ENCODE results near the gene INPP5D. TPM values are rescaled to one million over a fixed set of nuclear protein-coding genes. Genes with fewer than 3 reads are reported as not detected.

Gene INPP5D
- total and polyA plus RNA-seq, 2 of the 8 experiments (the other 6 are each of a cell fraction or from before 2014, with no cell fraction given) = 4.5 to 7.1 TPM

- Histone ChIP-seq H2AFZ (ENCODE audit: low read length) (no peak overlapping the region), H3K27ac (ENCODE audit: low read depth, low read length) (no peak overlapping the region), H3K23ac (ENCODE audit: insufficient read length) (no peak overlapping the region), H4K5ac (ENCODE audit: insufficient read length, low read depth, low read length) (peak overlapping the region; percentile 3), H3K27me3 (replicated peaks in 1 of 4; ENCODE audit: control insufficient read depth in 3 of 4, extremely low read depth in 1 of 4, insufficient read depth in 3 of 4, low read length in 3 of 4) (no peaks in the 10 kb centered on the region), H3K56ac (replicated peaks; ENCODE audit: insufficient read length, low read depth, low read length) (no peak overlapping the region), H3K4me2 (ENCODE audit: insufficient read depth in 1 of 2, low read depth in 2 of 2, low read length in 2 of 2) (0 out of 4 replicates have a peak overlapping the region, but pooled peaks of 1 of the 2 experiments have one; percentile 28), H2BK20ac (ENCODE audit: low read length) (peak overlapping the region; percentile 80; the same call in 1 of the 2 replicates), H3K18ac (ENCODE audit: extremely low read depth, low read length) (peak overlapping the region; percentile 89; the same call in 1 of the 2 replicates), H2BK12ac (ENCODE audit: low read depth, low read length) (peak overlapping the region; percentile 4; the same call in 1 of the 2 replicates), H3K23me2 (ENCODE audit: low read depth, low read length) (no peaks in the 10 kb centered on the region), H2BK15ac (ENCODE audit: low read length) (peak overlapping the region; percentile 92), H3K9ac (replicated peaks in 1 of 4; ENCODE audit: extremely low read depth in 1 of 4, low read depth in 3 of 4, low read length in 3 of 4) (no peak overlapping the region), H4K20me1 (replicated peaks in 1 of 2; ENCODE audit: control insufficient read depth in 1 of 2, insufficient read depth in 2 of 2, low read length in 2 of 2) (no peaks in the 10 kb centered on the region), H3K36me3 (ENCODE audit: control insufficient read depth in 2 of 4, insufficient read depth in 4 of 4, low read length in 3 of 4) (no peaks in the 10 kb centered on the region; a peak in 2 of 8 replicates), H2BK120ac (replicated peaks; ENCODE audit: low read depth, low read length) (peak overlapping the region; percentile 59), H3K4me1 (replicated peaks in 1 of 4; ENCODE audit: control insufficient read depth in 3 of 4, insufficient read depth in 4 of 4, low read length in 3 of 4) (peaks cover 6 to 18% (median 16%) of the 10 kb centered on the region in 4 experiments), H3K79me2 (ENCODE audit: control insufficient read depth in 1 of 2, insufficient read depth in 2 of 2, low read length in 2 of 2) (no peaks in the 10 kb centered on the region), H2BK5ac (ENCODE audit: low read depth, low read length) (peak overlapping the region; percentile 36; the same call in 1 of the 2 replicates), H3K4ac (replicated peaks; ENCODE audit: insufficient read length, low read depth, low read length) (peak overlapping the region; percentile 4), H4K91ac (replicated peaks; ENCODE audit: insufficient read length, low read length) (peak overlapping the region; percentile 28), H2AK5ac (ENCODE audit: low read depth, low read length) (peak overlapping the region; percentile 92; the same call in 1 of the 2 replicates), H4K8ac (ENCODE audit: extremely low read depth, insufficient read depth, low read length) (peak overlapping the region; percentile 14; the same call in 1 of the 2 replicates), H3K79me1 (ENCODE audit: low read depth, low read length) (no peaks in the 10 kb centered on the region), H3K14ac (ENCODE audit: insufficient read length) (no peak overlapping the region), H3K4me3 (ENCODE audit: extremely low read depth in 1 of 4, insufficient read depth in 2 of 4, low read depth in 3 of 4, low read length in 4 of 4) (no peak overlapping the region; a peak in 1 of 8 replicates), H3K9me3 (ENCODE audit: insufficient read depth in 2 of 2, low read depth in 1 of 2, low read length in 1 of 2) (no peaks in the 10 kb centered on the region; a peak in 1 of 4 replicates)
- DNase-seq (ENCODE audit: low read depth in 1 of 2, low spot score in 2 of 2) (no peak), FAIRE-seq (no peak)
- ChIA-PET POLR2A (ENCODE audit: partially characterized antibody) (interaction anchor here (0.6 to 0.8 kb wide), 2 partner anchors 117 to 613 kb away, joined by 3 read pairs; no protein-coding TSS in a partner anchor), CTCF (ENCODE audit: partially characterized antibody) (interaction anchor here (1.2 to 2.0 kb wide), 5 partner anchors 9 to 325 kb away, joined by 3 to 9 read pairs (median 4); no protein-coding TSS in a partner anchor)
- TF ChIP-seq TEAD4 (IDR thresholded peaks at IDR 0.05; ENCODE audit: low read depth, low read length) (no peak), BACH1 (IDR thresholded peaks at IDR 0.05; ENCODE audit: low read length) (no peak), CTCF (IDR thresholded peaks at IDR 0.05; ENCODE audit: control extremely low read depth in 1 of 3, insufficient read depth in 1 of 3, low read depth in 1 of 3, low read length in 3 of 3) (peak in 1 of 3 experiments; percentile 21; a peak in 1 of 4 replicates), CREB1 (IDR thresholded peaks at IDR 0.05) (no peak), CHD2 (IDR thresholded peaks at IDR 0.05; ENCODE audit: low read length) (no peak)
- WGBS, 2 experiments (ENCODE audit: extremely low coverage in 1 of 2, insufficient coverage in 1 of 2, insufficient read length in 1 of 2, insufficient replicate concordance in 2 of 2, low coverage in 1 of 2, low lambda C conversion rate in 2 of 2, missing lambda C conversion rate in 1 of 2) = 77% methylated on average over 10 of the region's 10 CpGs; no CpG with 5 or more reads in 1 of the 2 experiments
Measured at GRCh38 chr2:233208382-233209116, 148.4 kb downstream of the INPP5D start.

Measured in H1 (cell line).